GM18873 (cell line): ENCODE measurements around the gene SEC62.
A peak's percentile ranks its signal among the peaks of the same experiment; 100 is the strongest.
"Not testable (repeated sequence)": the region's sequence is repeated elsewhere in the genome, so short reads cannot be mapped to it uniquely, and the experiment has no call there.

Experiments used
- ATAC-seq: cut with Tn5 transposase; IDR thresholded peaks from one replicate; pipeline ENCODE4 v1.9.1; 2021; ENCODE audit warnings: mild to moderate bottlenecking, moderate library complexity, moderate number of reproducible peaks; ENCODE audit not compliant: unreplicated experiment, low FRiP score

The SEC62 gene

GRCh38 chr3:170012683-170013400 is 46.2 kb downstream of the SEC62 start:
- ATAC-seq: no peak

DNA sequence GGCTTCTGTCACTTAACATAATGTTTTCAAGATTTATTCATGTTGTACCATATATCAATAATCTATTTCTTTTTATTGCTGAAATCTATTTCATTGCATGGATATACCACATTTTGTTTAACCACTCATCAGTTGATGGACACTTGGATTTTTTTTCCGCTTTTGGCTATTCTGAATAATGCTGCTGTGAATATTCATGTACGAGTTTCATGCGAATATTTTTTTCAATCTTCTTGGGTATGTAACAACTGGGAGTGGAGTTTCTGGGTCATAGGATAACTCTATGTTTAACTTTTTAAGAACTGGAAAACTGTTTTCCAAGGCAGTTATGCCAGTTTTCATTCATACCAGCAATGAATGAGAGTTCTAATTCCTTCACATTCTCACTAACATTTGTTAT is 49.5 kb downstream of the SEC62 start:
- no peak for ATAC-seq

GRCh38 chr3:170019306-170019705 is 52.7 kb downstream of the SEC62 start:
- ATAC-seq: not testable (repeated sequence)

DNA sequence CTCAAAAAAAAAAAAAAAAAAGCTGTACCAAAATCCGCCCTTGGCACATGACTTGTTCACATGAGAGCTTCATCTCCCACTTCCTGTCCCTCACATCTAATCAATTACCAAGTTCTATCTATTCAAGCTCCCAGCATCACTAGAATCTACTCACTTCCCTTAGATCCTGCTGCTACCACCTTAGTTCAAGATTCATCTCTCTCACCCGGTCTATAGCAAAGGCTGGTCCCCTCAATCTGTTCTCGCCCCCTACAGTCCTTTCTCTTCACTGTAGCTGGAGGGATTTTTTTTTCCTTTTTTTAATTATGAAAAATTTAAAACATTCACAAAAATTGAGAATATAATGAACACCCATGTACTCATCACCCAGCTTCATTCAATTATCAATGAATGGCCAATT is 54.5 kb downstream of the SEC62 start:
- ATAC-seq: no peak

DNA sequence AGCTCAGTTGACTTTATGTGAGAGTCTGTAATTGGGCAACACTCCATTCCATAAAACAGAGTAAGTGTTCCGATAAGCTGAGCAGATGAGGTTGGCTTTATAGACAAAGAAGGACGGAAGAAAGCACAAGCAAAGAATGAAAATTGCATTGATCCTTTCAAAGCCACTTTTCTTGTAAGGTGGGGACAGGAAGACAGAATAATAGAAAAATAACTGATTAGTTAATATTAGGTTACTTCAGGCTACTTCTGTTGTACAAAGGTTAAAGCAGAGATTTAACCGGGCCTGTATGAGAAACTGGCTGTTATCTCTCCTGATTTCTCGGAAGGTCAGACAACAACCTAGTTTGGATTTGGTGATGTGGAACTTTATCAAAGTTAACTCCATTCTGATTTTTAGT is 55.7 kb downstream of the SEC62 start:
- ATAC-seq: no peak

- no peak for ATAC-seq
These were observed 56.6 kb downstream of the SEC62 start for GRCh38 chr3:170023165-170023564.

- no peak for ATAC-seq
These were observed 58.0 kb downstream of the SEC62 start for GRCh38 chr3:170024581-170024980.

DNA sequence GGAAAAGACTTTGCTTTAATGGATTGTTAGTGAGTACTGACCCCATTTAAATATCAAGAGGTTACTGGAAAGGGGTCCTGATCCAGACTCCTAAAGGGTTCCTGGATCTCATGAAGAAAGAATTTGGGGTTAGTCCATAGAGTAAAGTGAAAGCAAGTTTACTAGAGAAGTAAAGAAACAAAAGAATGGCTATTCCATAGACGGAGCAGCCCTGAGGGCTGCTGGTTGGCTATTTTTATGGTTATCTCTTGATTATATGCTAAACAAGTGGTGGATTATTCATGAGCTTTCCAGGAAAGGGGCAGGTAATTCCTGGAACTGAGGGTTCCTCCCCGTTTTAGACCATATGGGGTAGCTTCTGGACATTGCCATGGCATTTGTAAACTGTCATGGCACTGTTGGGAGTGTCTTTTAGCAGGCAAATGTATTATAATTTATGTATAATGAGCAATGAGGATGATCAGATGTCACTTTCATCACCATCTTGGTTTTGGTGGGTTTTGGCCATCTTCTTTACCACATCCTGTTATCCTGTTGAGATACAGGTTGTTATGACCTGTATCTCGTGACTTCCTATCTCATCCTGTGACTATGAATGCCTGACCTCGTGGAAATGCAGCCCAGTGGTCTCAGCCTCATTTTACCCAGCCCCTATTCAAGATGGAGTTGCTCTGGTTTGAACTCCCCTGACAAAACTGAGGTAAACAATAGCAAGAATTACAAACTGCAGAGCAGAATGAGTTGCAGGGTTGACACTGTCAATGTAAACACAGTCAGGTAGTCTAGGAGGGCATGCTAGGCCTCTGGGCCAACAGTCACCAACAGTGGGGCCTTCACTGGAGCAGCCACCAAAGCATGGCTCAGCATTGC is 60.9 kb downstream of the SEC62 start:
- ATAC-seq: no peak

- ATAC-seq: no peak
These were observed 66.9 kb downstream of the SEC62 start for GRCh38 chr3:170033489-170033888.

DNA sequence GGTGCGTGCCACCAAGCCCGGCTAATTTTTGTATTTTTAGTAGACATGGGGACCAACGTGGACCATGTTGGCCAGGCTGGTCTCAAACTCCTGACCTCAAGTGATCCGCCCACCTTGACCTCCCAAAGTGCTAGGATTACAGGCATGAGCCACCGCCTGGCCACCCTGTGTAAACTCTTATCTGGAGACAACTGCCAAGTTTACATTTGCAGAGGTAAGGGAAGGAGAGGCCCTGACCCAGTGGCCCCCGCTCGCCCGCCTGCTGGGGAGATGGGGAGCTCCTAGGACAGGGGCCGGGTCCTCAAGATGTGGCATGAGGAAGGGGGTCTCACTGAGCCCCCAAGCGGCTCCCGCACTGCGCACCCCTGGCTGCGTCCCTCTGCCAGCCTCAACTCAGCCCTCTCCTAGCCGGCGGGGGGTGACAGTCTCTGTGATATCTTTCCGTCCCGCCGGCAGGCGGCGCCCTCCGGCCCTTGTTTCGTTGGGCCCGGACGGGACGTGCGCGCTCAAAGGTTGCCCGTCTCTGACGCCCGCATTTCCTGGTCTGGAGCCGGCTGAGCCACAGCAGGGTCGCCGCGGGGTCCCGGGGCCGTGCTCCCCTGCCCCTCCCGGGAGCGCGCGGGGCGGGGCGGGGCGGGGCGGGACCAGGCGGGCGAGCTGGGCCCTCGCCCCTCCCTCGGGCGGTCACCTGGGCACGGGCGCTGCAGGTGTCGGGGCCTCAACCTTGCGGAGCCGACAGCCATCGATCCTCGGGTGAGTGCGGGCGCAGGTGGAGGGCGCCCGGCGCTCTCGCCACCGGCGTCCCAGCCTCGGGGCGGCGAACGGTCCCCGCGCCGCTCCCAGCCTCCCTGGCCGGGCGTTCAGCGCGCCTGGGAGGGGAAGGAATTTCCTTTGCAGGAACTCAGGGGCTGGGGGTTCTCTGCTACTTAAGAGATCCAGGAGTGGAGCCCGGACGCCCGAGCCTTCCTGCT is 71.1 kb downstream of the SEC62 start, which contains the start of gene GPR160:
Gene GPR160, plus strand, starts transcription at position 533 of the 971 bp plus-strand sequence. CDS start 45,978 bp downstream, outside the sequence.
- ATAC-seq: peak; percentile 82

DNA sequence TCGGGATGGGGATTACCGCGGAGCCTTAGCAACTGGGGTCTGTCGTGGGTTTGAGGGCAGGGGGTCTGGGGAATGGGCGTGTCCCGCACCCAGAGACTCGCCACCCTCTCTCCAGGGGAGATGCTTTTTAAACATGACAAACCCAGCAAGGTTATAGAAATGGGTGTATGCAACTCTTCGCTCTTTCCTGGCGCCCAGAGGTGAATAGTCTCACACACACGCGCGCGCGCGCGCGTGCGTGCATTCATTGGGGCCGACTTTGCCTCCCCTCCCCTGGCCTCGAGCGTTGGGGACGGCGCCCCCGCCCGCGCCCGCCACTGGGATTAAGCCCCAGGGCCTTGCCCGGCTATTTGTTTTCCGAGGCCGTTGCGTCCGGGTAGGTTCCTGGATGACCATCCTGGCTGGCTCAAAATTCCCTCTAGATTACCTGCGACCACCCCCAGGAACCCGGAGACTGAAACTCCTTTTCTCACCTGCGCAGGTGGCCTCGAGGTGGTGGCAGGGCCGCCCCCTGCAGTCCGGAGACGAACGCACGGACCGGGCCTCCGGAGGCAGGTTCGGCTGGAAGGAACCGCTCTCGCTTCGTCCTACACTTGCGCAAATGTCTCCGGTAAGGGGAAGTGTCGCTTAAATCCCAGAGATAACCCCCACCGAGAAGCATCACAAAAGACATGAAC is 72.0 kb downstream of the SEC62 start:
- no peak for ATAC-seq

DNA sequence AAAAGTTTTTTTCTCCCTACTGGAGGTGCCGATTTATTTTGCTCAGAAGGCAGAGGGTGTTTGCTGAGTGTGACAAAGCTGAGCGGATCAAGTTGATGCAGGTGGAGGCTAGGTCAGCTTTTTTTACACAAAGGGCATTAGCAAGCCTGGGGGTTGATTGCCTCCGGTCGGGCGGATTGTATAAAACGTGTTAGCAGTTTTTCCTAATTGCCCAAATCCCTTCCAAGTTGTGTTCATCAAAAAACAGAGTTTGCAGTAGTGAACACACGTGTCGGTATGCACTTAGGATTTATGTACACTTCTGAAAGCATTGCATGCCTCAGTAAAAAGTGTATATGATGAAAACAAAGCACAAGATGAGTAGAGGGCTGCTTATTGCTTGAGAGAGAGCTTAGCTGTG is 73.8 kb downstream of the SEC62 start:
- no peak for ATAC-seq

DNA sequence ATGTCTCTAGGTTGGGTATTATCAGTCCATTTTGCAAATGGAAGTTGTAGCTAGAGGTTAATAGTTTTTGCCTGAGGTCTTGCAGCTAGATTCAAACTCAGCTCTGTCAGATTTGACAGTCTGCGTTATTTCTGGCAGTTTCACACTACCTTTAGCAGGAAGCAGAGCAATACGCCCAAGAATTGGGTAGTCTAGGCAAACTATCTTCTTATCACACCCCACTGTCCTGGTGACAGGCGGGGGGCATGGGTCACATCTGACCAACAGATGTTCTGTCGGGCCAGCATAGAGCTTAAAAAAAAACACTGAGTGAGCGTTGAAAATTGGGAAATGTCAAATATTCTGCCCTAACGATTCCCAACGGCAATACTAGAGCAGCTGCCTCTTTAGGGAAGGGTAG is 76.9 kb downstream of the SEC62 start:
- ATAC-seq: no peak

- ATAC-seq: no peak
These were observed 77.7 kb downstream of the SEC62 start for GRCh38 chr3:170044271-170044670.

GRCh38 chr3:170044795-170045244 is 78.2 kb downstream of the SEC62 start:
- peak; percentile 79 for ATAC-seq

DNA sequence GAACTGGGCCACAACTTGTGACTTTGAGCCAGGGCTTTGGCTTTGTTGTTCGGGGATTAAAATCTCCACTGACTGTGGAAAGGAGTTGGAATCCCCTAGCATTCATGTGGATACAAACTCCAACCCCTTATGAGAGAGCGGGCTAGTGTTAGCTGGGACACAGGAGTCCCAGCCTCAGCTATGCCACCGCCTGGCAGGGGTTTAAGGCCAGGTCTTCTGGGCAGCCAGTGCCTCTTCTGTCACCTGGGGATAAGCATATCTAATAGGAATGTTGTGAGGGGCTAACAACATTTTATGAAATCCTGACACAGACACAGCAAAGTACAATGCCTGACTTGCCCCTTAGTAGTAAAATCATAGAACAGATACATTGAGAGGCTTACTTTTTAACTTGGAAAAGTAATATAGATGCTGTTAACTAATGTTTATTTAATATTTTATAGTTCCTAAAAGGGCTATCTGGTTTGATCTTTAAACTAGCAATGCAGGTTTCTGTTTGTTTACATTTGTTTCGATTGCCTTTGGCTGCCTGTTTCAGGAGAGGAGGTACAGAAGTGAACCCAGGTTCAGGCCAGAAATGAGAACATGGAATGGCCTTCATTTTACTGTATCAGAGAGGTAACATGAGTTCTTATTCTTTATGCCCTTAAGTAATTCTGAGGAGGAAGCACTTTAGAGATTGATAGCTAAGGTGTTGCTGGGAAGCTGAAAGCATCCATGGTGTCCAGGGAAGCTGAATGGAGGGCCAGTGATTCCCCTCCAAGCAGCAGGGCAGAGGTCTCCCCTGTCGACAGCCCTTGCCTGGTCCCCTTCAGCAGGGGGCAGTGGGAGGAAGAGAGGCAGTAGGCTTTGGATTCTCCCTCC is 79.9 kb downstream of the SEC62 start:
- ATAC-seq: no peak

- no peak for ATAC-seq
These were observed 80.5 kb downstream of the SEC62 start for GRCh38 chr3:170047133-170047404.
